Glomerular endothelial cell (primary cell): ENCODE measurements around the gene GATAD2A. TPM values are rescaled to one million over a fixed set of nuclear protein-coding genes. Genes with fewer than 3 reads are reported as not detected.

Source experiments
- DNase-seq: peaks from one replicate; pipeline ENCODE4 v3.0.0-alpha.2; 2011; ENCODE audit warnings: low read depth, low spot score; ENCODE audit errors: extremely low read depth
- total RNA-seq: library from RNA; depleted of rRNA; stranded (reverse); fragments of >200 nt; gene quantifications from 2 replicates; pipeline ENCODE4 v1.2.3, GENCODE V29; 2015

Gene GATAD2A
- total RNA-seq, 1 donor from 2014 or later: 102 TPM

DNA sequence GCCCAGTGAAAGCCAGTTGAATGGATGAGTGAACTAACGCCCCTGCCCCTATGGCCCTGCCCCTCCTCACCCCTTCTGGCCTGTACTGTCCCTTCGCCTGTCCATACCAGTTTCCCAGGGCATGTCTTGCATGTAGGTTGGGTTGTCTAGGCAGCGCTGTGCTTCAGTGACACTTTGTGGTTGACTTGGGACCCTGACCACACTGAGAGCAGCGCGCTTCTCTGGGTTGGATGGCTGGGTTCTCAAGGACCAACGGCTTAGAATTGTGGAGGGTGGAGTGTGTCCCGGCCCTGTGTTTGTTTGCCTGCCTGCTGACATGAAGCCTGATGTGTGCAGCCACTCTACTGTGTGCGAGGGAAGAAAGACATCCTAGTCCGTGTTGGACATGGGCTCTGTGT, 15.8 kb downstream of the GATAD2A start:
- no peak for DNase-seq

DNA sequence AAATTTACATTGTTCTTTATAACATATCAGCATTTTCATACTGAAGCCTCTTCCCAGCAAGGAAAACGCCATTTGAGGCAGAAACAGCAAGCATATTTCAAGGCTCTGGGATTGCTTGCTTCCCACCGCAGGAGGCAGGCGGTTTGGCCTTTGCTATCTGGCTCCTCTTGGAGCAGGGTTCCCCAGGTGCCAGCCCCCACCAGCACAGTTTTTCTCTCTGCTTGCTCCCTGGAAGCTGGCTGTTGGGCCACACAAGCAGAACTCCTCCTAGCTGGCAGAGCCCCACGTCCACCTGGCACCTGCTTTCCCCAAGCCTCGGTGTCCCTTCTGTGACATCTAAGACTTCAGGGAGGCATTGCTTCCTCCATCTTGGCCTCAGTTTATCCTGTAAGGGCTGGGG, 16.7 kb downstream of the GATAD2A start:
- no peak for DNase-seq

DNA sequence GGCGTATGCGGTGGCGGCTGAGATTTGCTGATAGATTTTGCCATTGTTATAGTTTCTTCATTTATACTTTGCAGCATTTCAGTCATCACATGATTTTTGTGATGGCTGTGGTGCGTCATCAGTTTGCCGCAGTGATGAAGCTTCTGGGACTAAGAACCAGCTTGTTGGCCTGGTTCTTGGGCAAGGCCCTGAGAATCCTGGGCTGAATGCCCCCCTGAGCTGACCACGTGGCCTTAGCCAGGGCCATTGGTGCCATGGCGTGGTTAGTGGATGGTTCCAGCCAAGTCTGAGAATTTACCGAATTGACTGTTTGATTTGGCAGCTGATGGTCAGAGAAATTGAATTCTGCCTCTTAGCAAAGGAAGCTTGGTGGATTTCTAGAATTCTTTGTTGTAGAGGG, 17.8 kb downstream of the GATAD2A start:
- no peak for DNase-seq

DNA sequence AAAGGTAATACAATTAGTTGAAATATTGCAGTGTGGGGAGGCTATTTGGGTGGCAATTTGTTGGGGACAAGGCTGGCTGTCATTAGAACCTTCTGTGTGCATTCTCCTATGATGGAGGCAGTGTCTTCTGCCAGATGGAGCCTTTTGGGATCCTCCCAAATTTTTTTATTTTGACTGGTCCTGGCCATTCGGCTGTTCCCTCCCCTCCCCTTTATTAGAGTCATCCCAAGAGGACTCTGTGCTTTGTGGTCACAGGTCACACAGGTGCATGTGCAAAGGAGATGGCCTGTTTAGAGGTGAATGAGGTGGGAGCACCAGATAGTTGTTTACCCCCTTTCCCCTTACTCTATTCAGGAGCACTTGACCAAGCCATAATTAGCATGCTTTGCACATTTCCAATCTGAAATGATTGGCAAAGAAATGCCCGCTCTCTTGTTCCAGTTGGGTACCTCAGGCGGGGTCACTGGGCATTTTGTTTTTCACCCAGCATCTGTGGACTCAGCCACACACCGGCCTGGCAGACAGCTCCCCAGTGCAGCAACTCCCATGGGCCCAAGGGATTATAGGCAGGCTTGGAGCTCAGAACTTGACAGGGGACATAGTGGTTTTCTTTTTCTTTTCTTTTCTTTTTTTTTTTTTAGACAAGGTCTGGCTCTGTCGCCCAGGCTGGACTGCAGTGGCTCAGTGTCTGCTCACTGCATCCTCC, 19.8 kb downstream of the GATAD2A start:
- no peak for DNase-seq

DNA sequence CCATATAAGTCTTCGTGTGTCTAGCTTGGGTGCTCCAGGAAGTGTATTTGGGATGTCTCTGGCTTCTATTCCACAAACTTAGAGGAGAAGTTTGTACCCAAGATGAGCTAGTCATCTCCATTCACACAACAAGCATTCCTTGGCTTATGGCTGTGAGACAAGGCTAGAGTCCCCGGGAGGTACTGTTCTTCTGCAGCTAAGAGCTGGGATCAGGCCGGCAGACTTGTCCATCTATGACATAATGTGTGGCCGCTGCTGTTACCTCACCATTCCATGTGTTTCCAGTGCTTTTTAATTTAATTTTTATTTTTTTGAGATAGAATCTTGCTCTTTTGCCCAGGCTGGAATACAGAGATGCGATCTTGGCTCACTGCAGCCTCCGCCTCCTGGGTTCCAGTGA, 20.7 kb downstream of the GATAD2A start:
- no peak for DNase-seq

DNA sequence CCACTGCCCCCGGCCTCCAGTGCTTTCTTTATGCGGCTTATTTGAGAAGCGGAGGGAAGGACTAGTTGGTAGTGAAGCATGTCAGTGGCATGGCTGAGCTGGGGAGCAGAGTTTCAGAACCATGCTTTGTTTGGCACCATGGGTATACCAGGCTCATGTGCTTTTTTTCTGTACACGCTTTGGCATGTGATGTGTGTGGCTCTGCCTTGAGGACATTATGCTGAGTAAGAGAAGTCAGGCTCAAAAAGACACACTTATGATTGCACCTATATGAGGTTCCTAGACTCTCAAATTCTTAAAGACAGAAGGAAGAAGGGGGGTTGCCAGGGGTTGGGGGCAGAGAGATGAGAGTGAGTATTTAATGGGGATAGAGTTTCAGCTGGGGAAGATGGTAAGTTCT, 21.3 kb downstream of the GATAD2A start:
- no peak for DNase-seq

DNA sequence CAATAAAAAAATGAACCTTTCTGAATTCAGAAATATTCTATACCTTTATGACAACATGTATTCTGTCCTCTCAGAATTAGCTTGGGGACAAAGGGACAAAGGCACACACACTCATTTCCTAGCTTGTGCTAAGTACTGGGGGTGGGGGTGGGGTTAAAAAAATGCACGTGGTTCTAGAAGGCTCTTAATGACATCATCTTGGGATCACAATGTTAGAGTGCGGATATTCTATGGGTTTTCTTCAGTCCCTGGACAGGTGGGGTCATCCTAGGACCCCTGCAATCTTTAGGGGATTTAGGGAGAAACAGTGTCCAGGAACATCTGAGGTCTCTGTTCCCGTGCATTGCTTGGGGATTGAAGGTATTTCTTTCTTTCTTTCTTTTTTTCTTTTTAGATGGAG, 21.8 kb downstream of the GATAD2A start:
- DNase-seq: no peak

DNA sequence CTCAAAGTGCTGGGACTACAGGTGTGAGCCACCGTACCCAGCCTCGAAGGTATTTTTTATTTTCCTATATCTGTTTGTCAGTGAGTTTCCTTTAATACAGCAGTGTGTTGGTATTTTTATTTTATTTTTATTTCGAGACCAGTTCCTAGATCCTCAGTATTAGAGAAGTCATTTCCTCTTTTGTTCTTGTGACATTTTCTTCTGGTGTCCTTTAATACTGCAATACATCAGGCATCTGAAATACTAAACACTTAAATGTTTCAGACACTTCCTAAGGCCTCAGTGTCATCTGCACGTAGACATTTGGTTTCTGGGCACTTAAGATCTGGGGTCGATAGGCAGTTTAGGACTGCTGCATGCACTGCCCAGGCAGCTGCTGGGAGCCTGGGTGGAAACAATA, 22.5 kb downstream of the GATAD2A start:
- no peak for DNase-seq

DNA sequence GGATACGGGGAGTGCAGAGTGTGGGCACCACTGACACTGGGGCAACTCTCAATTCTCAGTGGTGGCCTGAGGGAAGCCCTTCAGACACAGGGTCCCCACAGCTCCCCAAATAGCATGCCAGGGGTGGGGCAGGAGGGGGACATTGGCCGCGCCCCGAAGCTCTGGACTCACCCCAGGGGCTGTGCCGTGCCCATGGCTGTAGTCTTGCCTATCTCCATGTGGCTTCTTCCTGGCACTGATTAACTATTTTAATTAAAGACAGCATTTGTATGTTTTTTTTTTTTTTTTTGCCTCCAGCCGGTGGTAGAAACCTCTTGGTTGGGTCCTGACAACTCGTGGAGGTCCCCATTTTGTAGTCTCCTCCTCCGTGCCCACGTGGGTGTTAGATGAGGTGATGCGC, 23.3 kb downstream of the GATAD2A start:
- no peak for DNase-seq

DNA sequence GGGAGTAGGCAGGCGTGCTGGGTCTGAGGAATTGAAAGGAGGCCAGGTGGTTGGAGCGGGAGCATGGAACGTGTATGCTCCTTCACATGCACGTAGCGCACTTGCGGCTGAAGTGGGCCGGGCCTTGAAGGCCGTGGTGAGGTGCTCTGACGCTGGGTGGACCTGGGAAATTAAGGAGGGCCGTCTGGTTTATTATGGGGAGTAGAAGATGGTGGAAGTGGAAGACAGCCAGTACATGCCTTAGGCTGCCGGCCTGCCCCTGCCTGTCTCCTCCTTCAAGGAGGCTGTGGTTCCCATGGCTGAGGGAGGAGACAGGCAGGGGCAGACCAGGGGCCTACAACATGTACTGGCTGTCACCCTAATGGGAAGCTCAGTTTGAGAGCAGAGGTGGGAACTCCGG, 23.9 kb downstream of the GATAD2A start:
- DNase-seq: no peak

DNA sequence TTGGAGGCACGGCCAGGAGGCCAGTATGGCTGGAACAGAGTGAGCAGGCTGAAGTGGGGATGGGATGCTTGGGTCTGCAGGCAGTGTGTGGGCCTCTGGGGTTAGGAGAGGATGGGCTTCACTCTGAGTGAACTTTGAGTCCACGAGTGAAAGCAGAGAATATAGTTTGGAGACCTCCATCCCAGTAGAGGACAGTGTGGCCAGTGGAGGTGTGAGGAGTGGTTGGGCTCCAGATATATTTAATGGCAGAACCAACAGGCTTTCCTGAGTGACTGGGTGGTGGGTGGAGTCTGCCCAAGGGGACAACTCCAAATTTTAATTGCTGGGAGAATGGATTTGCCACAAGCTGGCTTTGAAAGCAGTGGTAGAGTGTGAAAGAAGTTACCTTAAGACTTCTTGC, 27.3 kb downstream of the GATAD2A start:
- no peak for DNase-seq

DNA sequence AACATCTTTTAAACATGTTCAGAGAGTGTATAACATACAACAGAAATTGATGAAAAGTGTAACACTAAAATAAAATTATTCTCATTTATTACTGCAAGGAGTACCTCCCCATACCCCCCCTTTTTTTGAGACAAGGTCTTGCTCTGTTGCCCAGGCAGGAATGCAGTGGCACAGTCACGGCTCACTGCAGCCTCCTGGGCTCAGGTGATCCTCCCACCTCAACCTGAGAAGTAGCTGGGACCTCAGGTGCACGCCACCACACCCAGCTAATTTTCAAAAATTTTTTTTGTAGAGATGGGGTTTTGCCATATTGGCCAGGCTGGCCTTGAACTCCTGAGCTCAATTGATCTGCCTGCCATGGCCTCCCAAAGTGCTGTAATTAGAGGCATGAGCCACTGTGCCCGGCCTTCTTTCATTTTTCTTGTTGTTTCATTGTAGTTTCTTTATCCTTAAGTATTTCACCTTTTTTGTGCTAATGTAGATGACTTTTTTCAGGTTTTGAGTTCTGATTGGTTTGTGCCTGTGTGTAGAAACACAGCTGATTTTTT, 28.3 kb downstream of the GATAD2A start:
- DNase-seq: no peak

DNA sequence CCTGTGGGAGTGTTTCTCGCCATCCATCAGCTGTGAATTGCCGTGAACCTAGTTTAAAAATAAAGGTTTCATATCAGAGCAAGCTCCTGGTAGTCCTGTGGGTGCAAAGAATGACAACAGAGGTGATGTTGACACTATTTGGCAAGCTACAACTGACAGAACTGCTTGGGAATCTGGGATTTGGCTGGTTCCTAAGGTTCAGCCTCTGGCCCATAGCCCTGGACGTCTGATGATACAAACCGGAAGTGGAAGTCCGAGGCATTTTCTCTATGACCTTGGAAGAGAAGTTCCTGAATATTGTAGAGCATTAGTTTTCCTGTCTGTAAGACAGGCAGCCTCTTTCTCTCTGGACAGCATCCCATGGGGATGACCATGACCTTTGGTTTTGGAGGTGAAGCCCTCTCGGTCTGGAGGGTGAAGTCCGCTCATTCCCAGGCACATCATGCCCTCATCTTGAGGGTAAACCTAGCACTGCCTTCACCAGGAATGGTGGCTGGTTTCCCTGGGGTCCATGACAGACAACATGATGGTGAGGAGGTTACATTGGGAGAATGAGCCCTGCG, 29.1 kb downstream of the GATAD2A start:
- no peak for DNase-seq

DNA sequence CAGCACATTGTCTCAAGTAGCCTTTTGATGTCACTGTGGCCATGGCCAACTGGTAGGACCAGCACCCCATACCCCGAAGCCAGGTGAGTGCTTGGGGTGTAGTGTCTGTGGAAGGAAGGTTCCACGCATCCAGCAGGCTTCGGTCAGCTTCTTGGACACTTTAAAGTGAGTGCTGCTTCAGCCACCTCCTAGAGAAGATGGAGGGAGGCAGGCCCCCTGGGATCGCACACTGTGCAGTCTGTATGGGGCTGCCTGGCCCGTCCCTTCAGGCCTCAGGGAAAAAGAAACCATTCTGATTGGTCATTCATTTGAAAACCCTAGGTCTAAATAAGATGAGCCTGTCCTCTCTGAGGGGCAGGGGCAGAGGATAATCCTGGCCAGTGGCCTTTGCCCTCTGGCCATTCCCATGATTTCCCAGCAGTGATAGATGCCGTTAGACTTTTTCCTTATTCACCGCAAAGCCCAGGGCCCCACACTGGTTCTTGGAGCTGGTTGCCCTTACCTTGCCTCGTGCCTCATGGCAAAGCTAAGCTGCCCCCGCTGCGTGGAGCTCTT, 30.7 kb downstream of the GATAD2A start:
- no peak for DNase-seq

DNA sequence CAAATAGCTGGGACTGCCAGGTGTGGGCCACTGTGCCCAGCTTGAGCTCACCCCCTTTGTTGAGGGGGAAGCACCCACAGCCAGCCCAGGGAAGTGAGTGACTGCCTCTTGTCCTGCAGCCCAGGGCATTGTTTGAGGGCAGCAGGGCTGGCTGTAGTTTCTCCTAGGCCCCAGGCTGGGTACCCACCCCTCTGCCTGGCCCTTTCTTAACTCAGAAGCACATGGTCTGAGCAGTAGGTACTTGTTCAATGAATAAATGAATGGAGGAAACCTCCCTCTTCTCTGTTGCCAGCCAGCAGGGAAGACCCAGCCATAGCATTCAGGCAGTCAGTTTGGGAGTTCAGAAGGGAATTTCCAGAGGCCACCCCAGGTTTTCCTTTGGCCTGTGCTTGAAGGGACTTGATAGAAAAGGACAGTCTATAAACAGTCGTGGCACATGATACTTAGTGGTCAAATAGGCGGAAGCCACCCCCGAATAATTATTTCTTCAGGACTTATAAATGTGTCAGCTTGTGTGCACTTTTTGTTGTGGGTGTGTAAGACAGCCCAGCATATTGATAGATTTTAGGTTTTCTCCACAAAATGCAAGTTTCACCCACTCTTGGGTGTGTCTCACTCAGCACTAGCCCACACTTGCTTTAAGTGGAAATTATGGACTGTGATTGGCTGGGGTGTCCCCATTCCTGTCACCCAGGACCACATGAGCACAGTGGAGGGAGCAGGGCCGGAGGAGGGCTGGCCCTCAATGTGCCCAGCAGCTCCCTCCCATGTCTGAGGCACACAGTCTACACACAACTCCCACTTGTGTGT, 33.1 kb downstream of the GATAD2A start:
- DNase-seq: no peak

DNA sequence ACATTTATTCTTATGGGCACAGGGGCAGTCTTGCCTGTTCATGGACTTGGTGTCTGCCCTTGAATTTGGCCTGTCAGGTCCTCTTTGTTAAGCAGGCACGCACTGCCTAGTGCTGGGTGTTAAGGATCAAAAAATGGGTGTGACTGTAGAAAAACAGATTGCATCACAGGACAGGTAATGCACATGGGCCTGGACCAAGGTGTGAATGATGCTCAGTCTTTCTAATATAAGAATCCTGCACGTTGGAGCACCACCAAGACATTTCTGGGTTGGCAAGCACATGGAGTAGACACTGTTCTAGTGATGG, 33.7 kb downstream of the GATAD2A start:
- DNase-seq: no peak

DNA sequence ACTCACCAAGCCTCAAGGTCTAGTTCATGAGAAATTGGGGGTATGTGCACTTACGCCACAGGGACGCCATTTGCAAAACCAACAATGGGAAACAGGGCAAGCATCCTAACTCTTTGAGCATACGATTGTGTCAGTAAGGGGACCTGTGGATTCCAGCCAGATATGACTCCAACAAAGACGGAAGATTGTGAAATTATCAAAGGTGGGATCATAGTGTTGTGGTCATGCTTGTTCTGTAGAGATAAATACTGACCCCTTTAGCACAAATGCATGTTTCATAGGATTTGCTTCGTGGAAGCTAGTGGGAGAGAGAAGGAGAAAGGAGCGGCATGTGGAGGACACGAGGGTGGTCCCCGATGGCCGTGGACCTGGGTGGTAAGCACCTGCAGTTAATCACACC, 37.8 kb downstream of the GATAD2A start:
- no peak for DNase-seq

DNA sequence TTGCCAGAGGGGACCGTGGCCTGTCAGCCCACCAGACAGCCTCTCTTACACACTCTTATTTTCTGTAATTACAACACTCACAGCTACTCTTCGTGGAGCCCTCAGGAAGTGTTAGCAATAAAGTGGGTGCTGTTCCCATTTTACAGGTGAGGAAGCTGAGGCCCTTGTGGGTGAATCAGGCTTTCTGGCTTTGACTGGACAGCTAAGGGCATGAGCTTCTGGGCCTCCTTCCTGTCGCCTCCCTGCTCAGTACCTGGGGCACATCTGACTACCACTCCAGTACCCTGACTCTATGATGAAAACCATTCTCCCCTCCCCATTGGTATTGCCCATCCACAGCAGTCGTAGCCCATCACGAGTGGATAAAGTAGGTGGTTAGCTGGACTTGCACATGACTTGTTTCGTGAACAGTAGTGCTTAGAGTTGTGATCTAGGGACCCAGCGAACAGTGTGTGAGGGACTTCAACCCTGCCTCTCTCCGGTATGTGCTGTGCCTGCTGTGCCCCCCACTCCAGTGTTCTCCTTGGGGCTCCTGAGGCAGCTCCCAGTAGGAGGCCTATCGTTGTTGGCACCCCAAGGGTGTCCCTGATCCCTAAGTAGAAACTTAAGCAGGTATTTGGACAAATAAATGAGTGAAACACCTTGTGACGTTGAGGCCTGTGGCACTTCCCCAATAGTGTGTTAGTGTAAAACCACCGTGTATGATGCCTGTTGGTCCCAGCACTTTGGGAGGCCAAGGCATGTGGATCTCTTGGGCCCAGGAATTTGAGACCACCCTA, 38.6 kb downstream of the GATAD2A start:
- no peak for DNase-seq

DNA sequence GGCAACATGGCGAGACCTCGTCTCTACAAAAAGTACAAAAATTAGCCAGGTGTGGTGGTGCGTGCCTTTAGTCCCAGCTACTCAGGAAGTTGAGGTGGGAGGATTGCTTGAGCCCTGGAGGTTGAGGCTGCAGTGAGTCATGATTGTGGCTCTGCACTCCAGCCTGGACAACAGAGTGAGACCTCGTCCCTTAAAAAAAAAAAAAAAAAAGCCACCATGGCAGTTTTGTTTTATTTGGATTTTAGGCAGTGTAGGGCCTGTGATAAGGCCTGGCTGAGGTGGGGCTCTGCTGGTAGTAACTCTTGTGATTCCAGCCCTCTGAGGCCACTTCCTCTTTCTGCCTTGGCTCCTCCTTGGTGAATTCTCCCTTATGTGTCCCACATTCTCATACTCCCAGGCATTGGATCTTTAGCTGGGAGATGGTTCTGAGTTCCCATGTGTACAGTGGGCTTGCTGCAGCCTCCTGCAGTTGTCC, 39.2 kb downstream of the GATAD2A start:
- DNase-seq: no peak

DNA sequence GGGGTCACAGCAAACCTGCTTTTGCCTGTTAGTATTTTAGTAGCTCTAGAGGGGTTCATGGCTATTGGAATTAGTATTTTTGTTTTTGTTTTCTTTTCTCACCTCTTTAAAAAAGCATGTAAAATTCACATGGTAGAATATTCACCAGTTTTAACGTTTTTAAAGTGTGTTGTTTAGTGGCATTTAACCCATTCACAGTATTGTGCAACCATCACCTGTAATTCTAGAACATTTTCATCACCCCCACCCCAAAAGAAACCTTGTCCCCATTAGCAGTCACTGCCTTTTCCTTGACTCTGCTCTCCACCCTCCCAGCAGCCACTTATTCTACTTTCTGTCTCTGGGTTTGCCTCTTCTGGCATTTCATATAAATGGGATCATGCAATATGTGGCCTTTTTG, 39.8 kb downstream of the GATAD2A start:
- DNase-seq: no peak

DNA sequence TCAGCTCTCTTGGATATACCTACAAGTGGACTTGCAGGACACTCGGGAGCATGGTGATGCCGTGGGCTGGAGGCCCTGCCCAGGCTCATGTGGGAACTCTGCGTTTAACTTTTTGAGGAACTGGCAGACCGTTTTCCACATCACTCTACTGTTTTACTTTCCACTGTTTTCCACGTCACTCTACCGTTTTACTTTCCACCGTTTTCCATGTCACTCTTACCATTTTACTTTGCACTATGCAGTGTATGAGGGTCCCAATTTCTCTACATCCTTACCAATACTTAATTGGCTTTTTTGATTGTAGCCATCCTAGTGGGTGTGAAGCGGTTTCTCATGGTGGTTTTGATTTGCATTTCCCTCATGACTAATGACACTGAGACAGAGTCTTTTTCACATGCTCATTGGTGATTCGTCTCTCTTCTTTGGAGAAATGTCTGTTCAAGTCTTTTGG, 40.5 kb downstream of the GATAD2A start:
- no peak for DNase-seq
